ENCODE data around the gene PLET1.

The PLET1 gene

GRCh38 chr11:112300094-112300786 is 39.6 kb upstream of the PLET1 start:
- TF ChIP-seq CEBPB (IDR thresholded peaks at IDR 0.05), result no peak
- TF ChIP-seq TCF12 (IDR thresholded peaks at IDR 0.05; ENCODE audit: low read depth), result no peak
- TF ChIP-seq, protein P1, sequence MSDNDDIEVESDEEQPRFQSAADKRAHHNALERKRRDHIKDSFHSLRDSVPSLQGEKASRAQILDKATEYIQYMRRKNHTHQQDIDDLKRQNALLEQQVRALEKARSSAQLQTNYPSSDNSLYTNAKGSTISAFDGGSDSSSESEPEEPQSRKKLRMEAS (IDR thresholded peaks at IDR 0.05), result no peak
- no peak for TF ChIP-seq REST (IDR thresholded peaks at IDR 0.05; ENCODE audit: low read depth)
- TF ChIP-seq EP300 (IDR thresholded peaks at IDR 0.05; ENCODE audit: borderline replicate concordance), result no peak
- TF ChIP-seq ZBTB7A (IDR thresholded peaks at IDR 0.05; ENCODE audit: low read depth), result no peak
- TF ChIP-seq NFIC (IDR thresholded peaks at IDR 0.05), result no peak
- TF ChIP-seq EGR1 (IDR thresholded peaks at IDR 0.05), result no peak
- no peak for TF ChIP-seq CREB1 (IDR thresholded peaks at IDR 0.05; ENCODE audit: low read depth)
- no peak for TF ChIP-seq TAF1 (IDR thresholded peaks at IDR 0.05; ENCODE audit: low read depth)
- no peak for TF ChIP-seq YY1 (IDR thresholded peaks at IDR 0.05; ENCODE audit: low read depth)

GRCh38 chr11:112298535-112298934 is 37.9 kb upstream of the PLET1 start:
- TF ChIP-seq TCF12 (IDR thresholded peaks at IDR 0.05; ENCODE audit: low read depth) (no peak), CREB1 (IDR thresholded peaks at IDR 0.05; ENCODE audit: low read depth) (no peak), CEBPB (IDR thresholded peaks at IDR 0.05) (no peak), TAF1 (IDR thresholded peaks at IDR 0.05; ENCODE audit: low read depth) (no peak), FOXM1 (IDR thresholded peaks at IDR 0.05; ENCODE audit: borderline replicate concordance, low read depth) (no peak), RAD21 (IDR thresholded peaks at IDR 0.05; ENCODE audit: low read depth) (no peak), TEAD4 (IDR thresholded peaks at IDR 0.05) (no peak), REST (IDR thresholded peaks at IDR 0.05; ENCODE audit: low read depth) (no peak), NFIC (IDR thresholded peaks at IDR 0.05) (no peak), EP300 (IDR thresholded peaks at IDR 0.05; ENCODE audit: borderline replicate concordance) (no peak), ZBTB7A (IDR thresholded peaks at IDR 0.05; ENCODE audit: low read depth) (no peak), YY1 (IDR thresholded peaks at IDR 0.05; ENCODE audit: low read depth) (no peak), EGR1 (IDR thresholded peaks at IDR 0.05) (no peak)
- TF ChIP-seq, protein P2, sequence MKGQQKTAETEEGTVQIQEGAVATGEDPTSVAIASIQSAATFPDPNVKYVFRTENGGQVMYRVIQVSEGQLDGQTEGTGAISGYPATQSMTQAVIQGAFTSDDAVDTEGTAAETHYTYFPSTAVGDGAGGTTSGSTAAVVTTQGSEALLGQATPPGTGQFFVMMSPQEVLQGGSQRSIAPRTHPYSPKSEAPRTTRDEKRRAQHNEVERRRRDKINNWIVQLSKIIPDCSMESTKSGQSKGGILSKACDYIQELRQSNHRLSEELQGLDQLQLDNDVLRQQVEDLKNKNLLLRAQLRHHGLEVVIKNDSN (IDR thresholded peaks at IDR 0.05), result no peak
- TF ChIP-seq, protein P1 (IDR thresholded peaks at IDR 0.05), result no peak

- TF ChIP-seq RAD21 (IDR thresholded peaks at IDR 0.05; ENCODE audit: low read depth) (no peak), TCF12 (IDR thresholded peaks at IDR 0.05; ENCODE audit: low read depth) (no peak), TAF1 (IDR thresholded peaks at IDR 0.05; ENCODE audit: low read depth) (no peak), YY1 (IDR thresholded peaks at IDR 0.05; ENCODE audit: low read depth) (no peak), NFIC (IDR thresholded peaks at IDR 0.05) (no peak), REST (IDR thresholded peaks at IDR 0.05; ENCODE audit: low read depth) (no peak), ZBTB7A (IDR thresholded peaks at IDR 0.05; ENCODE audit: low read depth) (no peak), CREB1 (IDR thresholded peaks at IDR 0.05; ENCODE audit: low read depth) (no peak), FOXM1 (IDR thresholded peaks at IDR 0.05; ENCODE audit: borderline replicate concordance, low read depth) (no peak), TEAD4 (IDR thresholded peaks at IDR 0.05) (no peak), CEBPB (IDR thresholded peaks at IDR 0.05) (no peak), EP300 (IDR thresholded peaks at IDR 0.05; ENCODE audit: borderline replicate concordance) (no peak), EGR1 (IDR thresholded peaks at IDR 0.05) (no peak)
- TF ChIP-seq, protein P2 (IDR thresholded peaks at IDR 0.05), result no peak
- TF ChIP-seq, protein P1 (IDR thresholded peaks at IDR 0.05), result no peak
Measured at GRCh38 chr11:112297248-112297866, 36.7 kb upstream of the PLET1 start.
